HG03196 (cell line): ENCODE measurements around the gene CSNK2A2.

ENCODE experiments used
- ATAC-seq: cut with Tn5 transposase; IDR thresholded peaks from one replicate; pipeline ENCODE4 v1.9.1; 2021; ENCODE audit not compliant: unreplicated experiment

CSNK2A2 gene

GRCh38 chr16:58152246-58152868 lies 45.5 kb downstream of the CSNK2A2 start:
- ATAC-seq, result no peak

GRCh38 chr16:58148526-58148925 lies 49.4 kb downstream of the CSNK2A2 start:
- no peak for ATAC-seq

GRCh38 chr16:58148099-58148498 lies 49.8 kb downstream of the CSNK2A2 start:
- no peak for ATAC-seq

DNA sequence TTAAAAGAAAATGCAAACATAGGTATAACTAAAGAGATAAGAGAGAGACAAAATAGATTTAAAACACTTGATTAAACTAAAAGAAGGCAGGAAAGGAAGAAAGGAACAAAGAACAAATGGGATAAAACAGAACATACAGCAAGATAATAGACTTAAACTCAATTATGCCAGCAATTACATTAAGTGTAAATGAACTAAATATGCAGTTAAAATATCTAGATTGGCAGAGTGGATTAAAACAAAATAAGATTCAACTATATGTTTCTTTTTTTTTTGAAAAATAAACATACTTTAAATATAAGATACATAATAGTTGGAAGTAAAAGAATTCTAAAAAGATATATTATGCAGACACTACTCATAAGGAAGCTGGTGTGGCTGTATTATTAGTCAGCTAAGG lies 59.1 kb downstream of the CSNK2A2 start:
- ATAC-seq, result no peak

- no peak for ATAC-seq
These were observed 60.3 kb downstream of the CSNK2A2 start for GRCh38 chr16:58137581-58137980.

- ATAC-seq, result peak; percentile 83
These were observed 68.6 kb downstream of the CSNK2A2 start, which contains the start of gene CFAP20 for GRCh38 chr16:58129097-58129936. TSS of gene CFAP20 (minus strand) at chr16:58129381. CDS start at chr16:58129115, 266 bp downstream.

- no peak for ATAC-seq
These were observed 69.2 kb downstream of the CSNK2A2 start for GRCh38 chr16:58128711-58129096.

GRCh38 chr16:58128181-58128631 lies 69.7 kb downstream of the CSNK2A2 start:
- ATAC-seq, result no peak

DNA sequence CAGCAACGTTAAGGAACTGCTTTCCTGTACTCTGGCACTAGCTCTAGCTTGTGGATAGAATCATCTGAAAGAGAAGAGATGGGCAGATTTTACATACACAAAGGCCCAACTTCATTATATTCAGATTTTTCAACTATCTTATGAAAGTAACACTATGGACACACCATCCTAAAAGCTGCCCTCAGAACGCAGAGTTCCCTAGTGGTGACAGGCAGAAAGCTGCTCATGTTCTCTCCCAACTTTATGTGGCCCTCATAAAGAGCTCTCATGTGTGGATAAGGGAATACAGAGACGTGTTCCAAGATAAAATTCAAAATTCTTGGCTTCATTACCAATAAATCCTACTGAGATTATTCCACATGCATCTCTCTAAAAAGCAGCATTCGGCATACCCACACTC lies 70.3 kb downstream of the CSNK2A2 start:
- ATAC-seq, result no peak

GRCh38 chr16:58127033-58127556 lies 70.8 kb downstream of the CSNK2A2 start:
- ATAC-seq, result no peak

GRCh38 chr16:58126451-58126961 lies 71.4 kb downstream of the CSNK2A2 start:
- no peak for ATAC-seq

GRCh38 chr16:58125781-58126335 lies 72.0 kb downstream of the CSNK2A2 start:
- no peak for ATAC-seq

GRCh38 chr16:58125041-58125440 lies 72.9 kb downstream of the CSNK2A2 start:
- no peak for ATAC-seq

DNA sequence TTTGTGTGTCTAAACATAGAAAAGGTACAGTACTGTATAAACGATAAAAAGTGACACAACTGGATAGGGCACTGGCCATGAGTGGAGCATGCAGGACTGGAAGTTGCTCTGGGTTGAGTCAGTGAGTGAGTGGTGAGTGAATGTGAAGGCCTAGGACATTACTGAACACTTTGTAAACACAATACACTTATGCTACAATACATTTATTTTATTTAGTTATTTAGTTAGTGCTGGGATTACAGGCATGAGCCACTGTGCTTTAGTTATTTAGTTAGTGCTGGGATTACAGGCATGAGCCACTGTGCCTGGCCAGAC lies 73.3 kb downstream of the CSNK2A2 start:
- no peak for ATAC-seq

- no peak for ATAC-seq
These were observed 73.9 kb downstream of the CSNK2A2 start for GRCh38 chr16:58123896-58124600.

DNA sequence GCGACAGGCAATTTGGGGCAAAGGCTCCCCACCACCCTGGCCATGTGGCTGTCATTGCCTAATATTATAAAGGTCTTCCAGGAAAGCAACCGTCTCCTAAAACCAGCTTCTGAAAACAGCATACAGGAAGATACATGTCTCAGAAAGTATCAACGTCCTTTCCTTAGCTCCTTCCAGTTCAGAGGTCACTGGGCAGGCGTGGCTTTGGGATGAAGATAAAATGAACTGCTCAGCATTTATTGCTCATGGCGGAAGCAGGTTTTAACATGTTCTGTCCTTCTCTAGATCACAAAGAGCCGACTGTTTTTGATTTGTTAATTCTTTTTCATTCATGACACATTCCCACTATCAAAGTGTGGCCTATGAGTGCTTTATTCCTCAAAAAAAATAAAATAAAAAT lies 76.8 kb downstream of the CSNK2A2 start:
- ATAC-seq, result no peak

DNA sequence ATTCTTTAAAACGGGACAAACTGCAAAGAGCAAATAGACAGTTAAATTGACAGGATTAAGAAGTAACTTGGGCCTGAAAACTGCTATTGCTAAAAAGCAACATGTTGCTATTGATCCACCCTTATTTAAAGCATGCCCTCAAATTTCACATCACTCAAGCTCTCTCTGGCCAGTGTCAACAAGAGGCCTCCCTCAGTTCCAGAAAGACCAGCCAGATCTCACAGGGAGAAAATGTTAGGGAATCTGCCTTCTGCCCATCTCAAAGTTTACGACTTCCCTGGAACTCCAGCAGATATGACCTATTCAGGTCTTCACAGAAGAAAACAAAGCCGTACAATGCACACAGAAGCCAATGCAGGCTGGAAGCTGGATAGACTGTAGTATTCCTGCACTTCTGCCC lies 77.7 kb downstream of the CSNK2A2 start:
- ATAC-seq, result no peak

DNA sequence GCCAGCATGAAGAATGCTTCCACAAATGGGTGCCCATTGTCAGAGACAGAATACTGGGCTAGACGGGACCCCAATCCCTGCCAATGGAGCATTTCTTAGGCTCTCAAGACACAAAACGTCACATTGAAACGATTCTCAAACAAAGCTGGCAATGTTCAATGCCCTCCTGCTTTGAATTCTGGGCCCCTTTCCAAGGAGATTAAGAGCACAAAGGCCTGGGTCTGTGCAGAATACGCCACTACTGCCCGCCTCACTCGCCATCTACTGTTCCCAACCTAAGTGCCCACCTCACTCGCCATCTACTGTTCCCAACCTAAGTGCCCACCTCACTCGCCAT lies 78.4 kb downstream of the CSNK2A2 start:
- ATAC-seq, result no peak

GRCh38 chr16:58118801-58119508 lies 79.0 kb downstream of the CSNK2A2 start:
- no peak for ATAC-seq

- ATAC-seq, result no peak
These were observed 81.4 kb downstream of the CSNK2A2 start for GRCh38 chr16:58116529-58116928.

DNA sequence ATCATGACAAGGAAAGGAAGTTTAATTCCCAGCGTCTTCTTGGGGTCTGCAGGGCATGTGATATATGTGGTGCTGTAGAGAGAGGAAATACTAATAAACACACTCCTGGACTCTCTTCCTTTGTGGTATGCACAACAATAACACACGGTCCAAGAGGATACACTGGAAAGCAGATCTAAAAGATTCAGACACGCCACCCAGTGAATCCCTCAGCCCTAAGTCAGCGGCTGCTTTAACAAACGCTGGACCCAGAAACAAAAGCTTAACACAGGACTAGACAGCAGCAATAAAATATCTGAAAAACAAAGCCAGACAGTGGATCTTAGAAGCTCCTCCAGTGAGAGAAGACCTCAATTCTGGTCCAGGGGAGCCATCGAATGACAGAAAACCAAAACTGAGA lies 81.8 kb downstream of the CSNK2A2 start:
- no peak for ATAC-seq
